Stimulated activated CD8-positive, alpha-beta memory T cell treated with anti-CD3 and anti-CD28 coated beads, Interleukin-7, amount 100 ng/mL, for 1 hour (primary cell): ENCODE measurements around the gene KRT86.
"Not testable (repeated sequence)": the region's sequence is repeated elsewhere in the genome, so short reads cannot be mapped to it uniquely, and the experiment has no call there.

Experiments
- DNase-seq, 2 donors: peaks; one replicate each; pipeline ENCODE4 v3.0.0-alpha.2; 2020; ENCODE audit warnings: low read depth in 2 of 2

The KRT86 gene

GRCh38 chr12:52313926-52314325 is 39.5 kb downstream of the KRT86 start:
- no peak for DNase-seq

- DNase-seq, result no peak
These were observed 40.1 kb downstream of the KRT86 start for GRCh38 chr12:52314511-52314910.

DNA sequence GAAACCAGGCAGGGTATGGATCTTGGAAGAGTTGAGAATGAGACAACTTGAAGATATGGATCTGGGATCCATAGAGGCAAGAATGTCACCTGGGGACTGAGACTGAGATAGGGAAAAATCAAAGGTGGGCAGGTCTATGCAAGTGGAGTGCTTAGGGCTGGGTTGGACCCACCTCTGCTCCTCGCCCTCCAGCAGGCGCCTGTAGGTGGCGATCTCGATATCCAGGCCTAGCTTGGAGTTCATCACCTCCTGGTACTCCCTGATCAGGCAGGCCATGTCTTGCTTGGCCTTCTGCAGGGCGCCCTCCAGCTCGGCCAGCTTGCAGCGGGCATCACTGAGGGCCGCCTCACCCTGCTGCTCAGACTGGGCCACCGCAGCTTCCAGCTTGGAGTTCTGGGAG is 41.3 kb downstream of the KRT86 start:
- not testable (repeated sequence) for DNase-seq

GRCh38 chr12:52316290-52316689 is 41.8 kb downstream of the KRT86 start:
- DNase-seq, result no peak

- no peak for DNase-seq
These were observed 42.3 kb downstream of the KRT86 start for GRCh38 chr12:52316701-52317100.

DNA sequence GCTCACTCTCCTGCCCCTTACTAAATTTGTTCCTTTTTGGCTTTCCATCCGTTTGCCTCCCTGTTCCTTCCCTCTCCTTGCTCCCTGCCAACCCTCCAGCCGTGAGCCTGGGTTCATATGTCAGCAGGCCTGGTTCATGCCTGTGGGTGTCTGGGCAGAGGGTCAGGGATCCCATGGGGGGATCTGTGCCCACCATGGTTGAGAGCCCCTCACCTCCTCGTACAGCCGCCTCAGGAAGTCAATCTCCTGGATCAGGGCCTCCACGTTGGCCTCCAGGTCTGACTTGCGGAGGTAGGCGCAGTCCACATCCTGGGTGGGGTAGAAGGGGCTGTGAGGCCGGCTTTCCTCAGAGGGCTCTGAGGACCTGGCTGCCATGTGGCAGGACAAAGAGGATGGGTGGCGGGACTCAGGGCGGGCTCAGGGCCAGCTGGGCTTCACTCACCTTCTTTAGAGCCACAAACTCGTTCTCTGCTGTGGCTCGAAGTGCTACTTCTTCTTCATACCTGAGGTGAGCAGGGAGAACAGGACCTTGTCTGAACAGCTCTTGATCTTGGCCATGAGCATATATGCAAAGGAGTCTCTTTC is 43.1 kb downstream of the KRT86 start:
- DNase-seq, result no peak

DNA sequence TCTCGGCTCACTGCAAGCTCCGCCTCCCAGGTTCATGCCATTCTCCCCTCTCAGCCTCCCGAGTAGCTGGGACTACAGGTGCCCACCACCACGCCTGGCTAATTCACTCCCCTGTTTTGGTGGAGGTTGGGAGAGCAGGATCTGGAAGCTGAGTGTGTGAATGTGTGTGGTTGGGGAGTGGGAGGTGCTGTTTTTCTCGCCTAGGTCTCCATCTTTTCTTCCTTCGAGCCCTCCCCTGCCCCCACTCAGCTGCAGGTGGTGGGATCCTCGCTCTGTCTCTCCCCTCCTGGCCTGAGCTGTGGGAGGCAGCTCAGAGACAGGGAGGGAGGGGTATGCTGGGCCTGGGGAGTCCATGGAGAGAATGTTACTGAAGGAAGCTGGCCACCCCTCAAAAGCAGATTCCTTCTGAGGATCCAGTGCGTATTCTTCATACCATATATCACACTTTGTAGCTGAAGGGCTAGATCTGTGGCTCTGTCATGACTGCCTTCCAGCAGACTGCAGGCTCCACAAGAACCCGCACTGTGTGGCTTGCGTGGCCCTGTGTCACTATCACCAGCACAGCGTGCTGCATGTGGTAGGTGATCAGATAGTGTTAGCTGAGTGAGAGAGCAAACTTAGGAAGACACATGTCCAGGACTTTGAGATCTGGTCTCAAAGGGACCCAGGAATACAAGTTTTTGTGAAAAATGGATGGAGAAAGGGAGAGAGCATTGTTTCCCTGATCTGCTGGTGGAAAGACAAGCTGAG is 44.0 kb downstream of the KRT86 start:
- no peak for DNase-seq

DNA sequence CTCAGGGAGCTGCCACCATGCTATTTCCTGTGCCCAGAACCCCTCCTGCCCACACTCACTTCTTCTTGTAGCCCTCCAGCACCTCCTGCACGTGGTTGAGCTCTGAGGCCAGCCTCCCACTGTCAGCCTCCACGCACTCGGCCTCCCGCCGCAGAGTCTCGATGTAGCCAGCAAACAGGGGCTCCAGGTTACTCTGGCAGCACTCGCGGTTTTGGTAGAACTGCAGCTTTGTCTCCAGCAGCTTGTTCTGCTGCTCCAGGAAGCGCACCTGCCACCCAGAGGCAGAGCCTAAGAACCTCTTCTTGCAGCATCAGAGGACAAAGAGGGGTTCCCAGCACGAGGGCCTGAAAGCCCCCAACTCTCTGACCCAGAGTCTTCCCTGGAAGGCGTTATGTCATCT is 44.7 kb downstream of the KRT86 start:
- DNase-seq, result no peak

- DNase-seq, result no peak
These were observed 46.4 kb downstream of the KRT86 start, which contains the start of gene KRT83 for GRCh38 chr12:52320784-52321400. KRT83 (minus strand) TSS chr12:52321398; CDS start chr12:52321335, 63 bp downstream.

DNA sequence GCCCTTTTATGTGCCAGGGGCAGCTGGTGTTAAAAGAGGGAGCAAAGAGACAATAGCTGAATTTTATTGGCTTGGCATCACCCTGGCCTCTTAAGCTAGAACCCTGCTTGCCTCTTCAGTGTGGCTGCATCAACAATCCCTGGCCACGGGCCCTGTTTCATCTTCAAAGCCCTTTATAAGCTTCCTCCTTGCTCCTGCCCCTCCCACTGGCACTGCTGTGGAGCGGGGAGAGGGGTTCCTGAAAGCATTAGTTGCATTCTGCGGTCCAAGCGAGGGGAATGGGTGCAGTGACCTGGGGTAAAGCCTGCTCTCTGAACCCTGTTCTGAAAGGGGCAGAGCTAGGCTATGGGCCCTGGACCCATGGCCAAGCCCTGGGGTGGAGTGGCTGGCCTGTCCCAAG is 47.0 kb downstream of the KRT86 start:
- no peak for DNase-seq

DNA sequence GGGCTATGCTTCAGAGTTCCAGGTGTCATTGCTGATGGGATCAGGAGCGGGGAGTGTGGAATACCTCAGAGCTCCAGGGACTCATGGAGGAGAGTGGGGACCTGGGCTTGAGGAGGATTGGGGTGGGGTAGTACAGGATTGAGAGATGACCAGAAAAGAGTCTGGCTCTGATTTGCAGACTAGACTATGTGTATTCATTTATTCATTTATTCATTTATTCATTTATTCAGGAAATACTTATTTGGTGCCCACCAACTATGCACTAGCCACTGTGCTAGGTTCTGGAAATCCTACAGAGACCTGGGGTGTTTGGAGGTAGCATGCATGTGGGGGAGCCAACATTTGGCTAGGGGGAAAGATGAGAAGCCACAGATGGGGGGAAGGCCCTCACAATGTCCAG is 47.6 kb downstream of the KRT86 start:
- DNase-seq, result no peak

DNA sequence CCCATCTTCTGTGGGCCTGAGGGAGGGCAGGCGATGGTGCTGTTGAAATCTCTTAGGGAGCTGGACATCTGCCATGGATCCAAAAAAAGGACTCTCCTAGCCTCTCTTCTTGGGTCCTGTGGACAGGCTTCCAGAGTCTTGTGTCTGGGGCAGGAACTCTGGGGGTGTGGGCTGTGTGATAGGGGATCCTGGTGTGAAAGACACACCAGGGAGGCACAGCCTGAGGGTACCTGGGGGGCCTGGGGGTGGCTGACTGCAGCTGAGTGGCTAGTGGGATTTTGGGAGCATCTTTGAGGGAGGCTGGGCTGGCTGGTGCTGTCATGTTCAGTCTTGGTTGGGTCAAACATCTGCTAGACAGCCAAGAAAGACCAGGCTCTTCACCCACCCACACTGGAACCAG is 48.6 kb downstream of the KRT86 start:
- no peak for DNase-seq

DNA sequence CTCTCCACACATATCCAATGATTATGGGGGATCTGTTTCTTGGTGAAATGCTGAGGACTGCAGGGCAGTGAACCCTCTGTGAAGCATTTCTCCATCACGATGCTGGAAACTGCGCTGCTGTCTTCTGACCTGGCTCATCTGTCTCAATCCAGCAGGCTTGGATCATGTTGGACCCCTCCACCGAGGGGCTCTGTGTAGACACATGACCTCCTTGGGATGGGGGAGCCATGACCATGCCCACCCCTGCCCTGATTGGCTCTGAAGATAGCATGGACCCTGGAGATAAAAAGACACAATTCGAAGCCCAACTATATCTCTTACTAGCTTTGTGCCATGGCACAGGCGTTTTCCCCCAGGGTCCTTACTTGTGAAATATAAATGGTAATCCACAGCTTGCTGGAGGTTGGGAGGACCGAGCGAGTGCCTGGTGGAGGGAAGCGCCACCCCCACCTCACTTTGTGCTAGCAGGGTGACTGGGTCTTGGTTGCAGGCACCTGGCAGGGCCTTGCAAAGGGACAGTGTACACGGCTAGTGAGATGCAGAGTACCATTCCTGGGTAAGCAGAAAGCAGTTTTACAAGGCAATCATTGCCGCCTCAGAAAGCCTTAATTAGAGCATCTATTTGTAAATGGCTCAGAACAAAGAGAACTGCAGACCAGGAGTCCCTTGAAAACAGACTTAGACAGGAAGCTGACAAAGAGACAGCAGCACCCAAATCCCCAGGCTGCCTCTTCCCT is 49.1 kb downstream of the KRT86 start:
- no peak for DNase-seq

- no peak for DNase-seq
These were observed 49.7 kb downstream of the KRT86 start for GRCh38 chr12:52324153-52324444.

GRCh38 chr12:52327052-52327829 is 52.8 kb downstream of the KRT86 start:
- DNase-seq, result peak; percentile 49 to 53

DNA sequence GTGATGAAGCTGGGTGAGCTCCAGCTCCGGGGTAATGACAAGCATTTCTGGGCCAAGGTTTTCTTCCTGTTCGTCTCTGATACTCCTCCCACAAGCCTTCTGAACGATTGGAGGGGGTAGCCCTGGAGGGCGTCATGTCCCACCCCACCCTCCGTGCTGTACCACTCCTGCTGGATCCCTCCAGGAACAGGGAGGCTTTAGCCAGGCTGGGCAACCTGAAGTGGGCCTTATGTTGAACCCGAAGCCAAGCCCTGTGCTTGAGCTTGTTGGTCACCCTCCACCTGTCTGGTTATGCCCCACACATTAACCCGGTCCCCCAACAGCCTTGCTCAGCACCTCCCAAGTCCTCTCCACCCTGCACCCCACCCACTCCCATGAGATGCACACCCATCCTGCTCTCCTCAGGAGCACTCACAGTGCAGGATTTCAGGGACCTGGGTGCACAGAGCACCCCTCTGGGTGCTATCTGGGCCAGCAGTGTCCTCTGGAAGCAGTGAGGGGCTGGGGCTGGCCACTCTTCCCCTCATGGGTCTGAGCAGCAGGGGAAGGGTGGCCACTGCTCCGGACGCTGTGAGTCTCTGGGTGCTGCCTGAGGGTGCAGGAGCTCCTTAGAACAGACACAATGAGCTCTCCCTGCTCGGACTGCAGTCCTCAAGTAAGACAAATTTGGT is 53.5 kb downstream of the KRT86 start:
- no peak for DNase-seq

- DNase-seq, result no peak
These were observed 56.6 kb downstream of the KRT86 start for GRCh38 chr12:52331039-52331438.

- DNase-seq, result no peak
These were observed 57.4 kb downstream of the KRT86 start for GRCh38 chr12:52331833-52332232.

DNA sequence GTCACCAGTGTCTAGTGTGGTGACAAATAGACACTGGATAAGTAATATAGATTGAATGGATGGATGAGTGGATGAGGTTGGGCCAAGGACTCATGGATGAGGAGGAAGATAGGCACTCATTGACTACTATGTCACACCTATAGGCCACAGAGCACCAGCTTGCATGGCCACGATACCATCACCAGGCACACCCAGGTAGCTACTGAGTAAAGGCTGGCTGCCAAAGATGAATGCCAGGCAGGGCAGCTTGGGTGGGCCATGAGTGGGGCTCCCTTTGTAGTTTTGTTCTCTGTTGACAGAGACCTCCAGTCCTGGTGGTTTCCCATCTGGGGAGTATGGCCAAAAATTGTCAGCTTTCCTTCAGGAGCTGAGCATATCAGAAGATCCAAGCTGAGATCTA is 57.9 kb downstream of the KRT86 start:
- no peak for DNase-seq

GRCh38 chr12:52333321-52333720 is 58.9 kb downstream of the KRT86 start:
- DNase-seq, result no peak

DNA sequence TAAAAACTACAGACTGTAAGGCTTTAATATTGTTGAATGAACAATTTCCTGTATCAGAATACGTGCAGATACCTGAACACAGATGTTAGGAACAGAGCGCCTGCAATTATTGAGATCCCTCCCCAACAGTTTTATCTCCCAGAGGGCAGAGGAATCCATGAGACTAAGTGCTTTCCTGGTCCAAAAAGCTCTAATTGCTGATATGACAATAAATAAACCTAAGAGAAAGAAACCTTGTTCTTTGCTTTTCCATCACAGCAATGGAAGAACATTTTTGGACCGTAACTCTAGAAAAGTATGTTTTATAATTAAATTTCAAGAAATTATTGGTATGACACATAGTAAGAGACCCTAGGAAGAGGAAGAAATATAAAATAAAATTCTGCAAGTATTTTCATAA is 59.7 kb downstream of the KRT86 start:
- no peak for DNase-seq
